Activated T-helper 1 cell treated with Interleukin-2 at 50 U/mL for 16 hours (primary cell): ENCODE measurements around the gene CALN1.
"Not testable (repeated sequence)": the region's sequence is repeated elsewhere in the genome, so short reads cannot be mapped to it uniquely, and the experiment has no call there.

Experiments
- DNase-seq: peaks from one replicate; pipeline ENCODE4 v3.0.0-alpha.2; 2020; ENCODE audit warnings: low read depth

The CALN1 gene

DNA sequence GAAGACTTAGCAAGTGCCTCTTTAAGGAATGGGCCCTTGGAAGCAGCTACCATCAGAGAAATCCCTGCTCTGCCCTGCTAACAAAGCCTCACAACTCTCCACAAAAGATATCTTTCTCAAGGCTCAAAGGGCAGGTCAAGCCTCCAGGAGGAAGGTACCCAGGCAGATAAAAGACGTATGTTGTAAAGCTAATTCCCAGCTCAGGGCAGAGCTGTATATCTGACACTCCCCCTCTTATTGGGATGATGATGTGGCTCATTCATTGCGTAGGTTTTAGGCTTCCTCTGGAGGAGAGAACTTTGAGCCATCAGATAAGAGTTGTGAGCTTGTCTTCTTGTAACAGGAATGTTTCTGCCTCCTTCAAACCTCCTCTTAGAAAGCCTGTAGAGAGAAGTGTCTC, 145.4 kb downstream of the CALN1 start:
- no peak for DNase-seq

DNA sequence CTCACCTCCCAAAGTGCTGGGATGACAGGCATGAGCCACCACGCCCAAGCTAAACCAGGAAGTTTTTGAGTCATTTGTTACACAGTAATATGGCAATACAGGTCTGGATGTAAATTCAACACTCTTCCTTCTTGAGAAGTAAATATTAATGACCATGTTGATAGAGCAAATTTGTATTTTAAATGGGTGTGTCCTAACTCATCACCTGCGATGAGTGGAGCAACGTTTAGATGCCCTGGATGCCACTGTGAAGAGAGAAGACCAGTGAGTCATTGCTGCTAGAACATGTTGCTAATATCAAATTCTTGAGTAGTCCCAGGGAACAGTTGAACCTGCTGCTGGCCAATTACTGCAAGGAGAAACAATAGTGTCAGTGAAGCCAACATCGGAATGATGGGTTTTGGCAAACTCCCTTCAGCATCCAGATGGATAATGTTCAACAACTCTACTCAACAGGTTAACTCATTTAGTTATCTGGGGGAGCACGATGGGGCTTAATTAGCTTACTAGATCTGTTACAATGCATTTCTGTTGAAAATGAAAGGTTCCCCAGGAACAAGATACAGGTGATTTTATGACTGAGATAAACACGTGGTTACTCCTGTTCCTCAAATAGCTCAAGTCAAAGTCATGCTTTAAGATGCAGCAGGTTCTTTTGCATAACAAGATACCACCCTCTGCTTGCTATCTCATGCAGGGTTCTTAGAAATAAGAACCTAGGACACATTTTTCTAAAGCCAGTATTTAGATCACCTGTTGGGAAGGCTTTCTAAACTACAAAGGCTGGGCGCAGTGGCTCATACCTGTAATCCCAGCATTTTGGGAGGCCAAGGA, 146.8 kb downstream of the CALN1 start:
- no peak for DNase-seq

DNA sequence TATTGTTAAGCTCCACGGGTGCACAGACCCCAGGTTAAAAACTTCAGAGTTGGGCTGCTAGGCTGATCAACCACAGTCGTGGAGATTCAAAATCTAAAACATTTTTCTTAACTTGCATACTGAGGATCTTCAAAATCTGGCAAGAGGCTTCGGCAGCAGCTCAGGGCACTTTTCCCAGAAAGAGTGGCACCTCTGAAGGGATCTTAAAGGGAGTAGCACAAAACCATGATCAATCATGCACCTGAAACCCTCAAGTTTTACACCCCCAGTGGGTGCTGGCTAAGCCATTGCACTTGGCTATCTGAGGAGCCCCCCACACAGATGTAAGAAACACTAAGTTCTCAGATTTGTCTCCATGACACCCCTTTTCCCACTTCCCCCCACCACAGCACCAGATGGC, 151.7 kb downstream of the CALN1 start:
- DNase-seq, result no peak

DNA sequence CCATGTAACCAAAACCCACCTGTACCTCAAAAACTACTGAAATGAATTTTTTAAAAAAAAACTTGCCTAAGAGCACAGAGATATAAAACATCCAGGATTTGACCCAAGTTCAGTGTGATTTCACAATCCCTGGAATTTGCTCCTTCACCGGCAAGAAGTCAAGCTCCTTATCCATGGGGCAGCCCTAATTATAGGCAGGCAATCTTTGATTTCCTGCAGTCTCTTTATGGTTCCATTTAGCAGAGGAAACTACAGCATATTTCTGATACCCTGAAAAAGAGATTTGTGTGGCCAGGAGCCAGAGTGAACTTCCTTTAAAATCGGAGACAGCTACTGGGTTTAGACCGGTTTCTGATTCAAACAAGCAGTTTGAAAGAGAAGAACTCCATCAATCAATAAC, 154.1 kb downstream of the CALN1 start:
- DNase-seq, result no peak

DNA sequence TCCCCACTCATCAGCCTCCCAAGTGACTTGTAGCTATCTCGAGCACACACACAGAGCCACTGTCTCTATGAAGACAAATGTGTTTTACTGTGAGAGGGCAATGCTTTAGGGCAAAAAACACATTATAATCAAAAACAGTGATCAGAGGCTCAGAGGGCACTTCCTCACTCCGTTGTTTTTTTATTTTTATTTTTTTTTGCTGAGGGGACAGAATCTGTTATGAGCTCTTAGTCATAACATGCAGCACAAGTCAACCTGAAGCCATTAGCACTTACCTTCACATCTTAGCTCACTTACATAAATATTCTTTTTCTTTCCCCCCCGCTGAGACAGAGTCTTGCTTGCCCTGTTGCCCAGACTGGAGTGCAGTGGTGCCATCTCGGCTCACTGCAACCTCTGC, 157.7 kb downstream of the CALN1 start:
- no peak for DNase-seq

DNA sequence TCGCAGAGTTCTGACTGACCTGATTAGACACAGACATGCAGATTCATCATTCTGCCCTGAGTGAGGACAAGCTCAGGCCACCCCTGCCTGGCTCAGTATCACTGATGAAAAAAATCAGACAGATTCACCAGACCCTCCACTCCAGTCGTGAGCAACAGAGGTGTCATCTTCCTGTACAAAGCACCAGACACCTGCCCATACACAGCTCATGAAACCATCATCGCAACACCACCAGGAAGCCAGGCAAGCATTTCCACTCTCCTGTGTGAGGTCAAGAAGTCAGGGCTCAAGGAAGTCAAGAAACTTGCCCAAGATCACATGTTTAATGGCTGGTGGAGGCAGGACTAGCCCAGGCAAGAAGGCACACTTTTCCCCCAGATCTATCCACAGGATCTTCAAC, 163.0 kb downstream of the CALN1 start:
- DNase-seq, result no peak

DNA sequence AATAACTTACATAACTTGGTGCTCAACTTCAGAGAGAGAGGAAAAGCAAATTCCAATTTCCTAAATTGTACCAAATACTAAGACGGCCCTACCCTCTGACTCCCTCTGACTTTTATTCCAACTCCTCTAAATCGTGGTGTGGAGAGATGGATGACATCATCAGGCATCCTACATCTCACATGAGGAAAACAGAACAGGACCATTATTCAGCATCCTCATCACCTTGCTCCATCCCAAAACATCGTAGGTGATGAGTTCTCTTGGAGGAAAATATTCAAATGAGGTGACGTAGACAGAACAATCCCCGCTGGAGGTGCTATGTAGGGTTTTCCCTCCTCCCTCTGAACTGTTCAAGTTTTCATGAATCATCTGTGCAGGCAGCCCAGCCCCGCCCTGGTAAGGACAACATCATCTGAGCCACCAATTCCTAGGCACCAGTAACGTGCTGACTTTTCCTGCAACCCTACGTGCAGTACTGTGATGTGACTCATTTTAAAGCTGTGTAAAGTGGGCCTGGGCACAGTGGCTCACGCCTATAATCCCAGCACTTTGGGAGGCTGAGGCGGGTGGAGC, 167.2 kb downstream of the CALN1 start:
- DNase-seq, result no peak

DNA sequence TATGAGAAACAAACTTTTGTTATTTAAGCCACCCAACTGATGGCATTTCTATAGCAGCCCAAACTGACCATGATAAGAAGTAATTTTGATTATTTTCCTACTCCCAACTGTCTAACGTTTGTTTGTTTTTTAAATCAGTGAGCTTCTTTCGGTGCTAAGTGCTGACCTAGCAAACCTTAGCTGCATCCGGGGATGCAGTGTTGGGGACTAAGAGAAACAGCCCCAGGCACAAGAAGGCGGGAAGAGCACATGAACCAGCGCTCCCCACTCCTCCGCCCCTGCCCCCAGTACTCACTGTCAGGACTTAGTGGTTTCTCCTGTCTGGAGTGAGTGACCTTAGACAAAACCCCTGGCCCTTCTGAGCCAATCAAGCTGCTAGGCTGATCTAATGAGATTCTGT, 168.8 kb downstream of the CALN1 start:
- no peak for DNase-seq

DNA sequence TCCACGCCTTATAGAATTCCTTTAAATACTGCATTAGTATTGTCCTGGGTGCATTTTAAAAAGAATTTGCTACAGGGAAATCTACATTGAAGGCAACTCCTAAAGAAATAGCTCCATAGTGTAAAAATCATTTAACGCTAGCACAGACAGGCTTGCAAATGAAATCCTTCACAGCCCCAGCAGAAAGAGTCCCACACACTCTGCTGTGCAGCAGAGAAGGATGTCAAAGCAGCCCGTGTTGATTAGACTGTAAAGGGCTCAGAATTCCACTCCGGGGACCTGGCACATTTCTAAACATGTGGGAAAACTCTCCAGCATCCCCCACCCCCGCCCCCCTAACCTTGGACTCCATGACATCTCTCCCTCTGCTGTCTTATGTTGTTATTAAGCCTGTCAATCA, 176.8 kb downstream of the CALN1 start:
- no peak for DNase-seq

DNA sequence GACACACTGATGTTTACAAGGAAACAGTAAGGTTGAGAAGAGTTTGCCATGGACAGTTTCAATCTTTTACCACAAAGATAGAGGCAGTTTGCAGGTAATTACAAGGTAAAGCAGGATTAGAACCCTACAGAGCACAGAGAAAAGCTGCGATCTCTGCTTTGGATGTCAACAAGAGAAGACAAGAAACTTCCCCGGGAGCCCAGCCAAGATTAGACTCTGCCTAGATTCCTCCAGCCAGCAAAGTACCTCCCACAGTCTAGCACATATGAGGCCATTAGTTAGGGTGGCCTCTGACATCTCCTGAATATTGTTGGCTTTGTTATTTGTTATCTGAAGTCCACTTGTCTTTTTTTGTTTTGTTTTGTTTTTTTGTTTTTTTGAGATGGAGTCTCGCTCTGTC, 178.1 kb downstream of the CALN1 start:
- no peak for DNase-seq

DNA sequence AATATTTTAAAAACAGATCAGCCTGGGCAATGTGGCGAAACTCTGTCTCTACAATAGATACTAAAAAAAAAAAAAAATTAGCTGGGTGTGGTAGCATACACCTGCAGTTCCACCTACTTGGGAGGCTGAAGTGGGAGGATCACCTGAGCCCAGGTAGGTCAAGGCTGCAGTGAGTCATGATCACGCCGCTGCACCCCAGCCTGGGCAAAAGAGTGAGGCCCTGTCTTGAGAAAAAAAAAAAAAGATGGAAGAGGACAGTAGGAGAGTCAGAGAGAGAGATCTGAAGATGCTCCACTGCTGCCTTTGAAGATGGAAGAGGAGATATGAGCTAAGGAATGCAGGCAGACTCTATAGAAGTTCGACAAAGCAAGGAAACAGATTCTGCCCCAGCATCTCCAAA, 181.9 kb downstream of the CALN1 start:
- DNase-seq, result no peak

DNA sequence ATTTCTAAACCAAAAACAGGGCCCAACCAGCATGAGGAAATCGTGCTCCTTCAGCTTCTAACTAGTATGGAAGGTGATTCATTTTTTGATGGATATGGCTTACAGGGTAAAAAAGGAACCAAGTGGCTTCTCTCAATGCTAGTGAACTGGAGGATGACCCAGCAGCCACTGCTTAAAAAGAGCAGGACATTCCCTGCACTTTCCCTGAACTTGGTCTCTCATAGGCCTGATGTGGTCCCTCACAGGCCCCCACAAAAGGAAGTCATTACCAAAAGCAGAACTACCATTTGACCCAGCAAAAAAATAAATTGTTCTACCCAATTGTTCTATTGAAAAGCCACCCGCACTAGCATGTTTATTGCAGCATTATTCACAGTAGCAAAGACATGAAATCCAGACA, 188.8 kb downstream of the CALN1 start:
- no peak for DNase-seq

DNA sequence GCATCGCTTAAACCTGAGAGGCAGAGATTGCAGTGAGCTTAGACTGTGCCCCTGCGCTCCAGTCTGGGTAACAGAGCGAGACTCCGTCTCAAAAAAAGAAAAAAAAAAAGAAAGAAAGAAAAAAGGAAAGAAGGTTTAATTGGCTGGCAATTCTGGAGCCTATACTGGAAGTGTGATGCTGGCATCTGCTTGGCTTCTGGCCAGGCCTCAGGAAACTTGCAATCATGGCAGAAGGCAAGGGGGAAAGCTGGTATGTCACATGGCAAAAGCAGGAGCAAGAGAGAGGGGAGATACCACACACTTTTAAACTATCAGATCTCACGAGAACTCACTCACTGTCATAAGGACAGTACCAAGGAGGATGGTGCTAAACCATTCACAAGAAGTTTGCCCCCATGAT, 190.0 kb downstream of the CALN1 start:
- DNase-seq, result no peak

DNA sequence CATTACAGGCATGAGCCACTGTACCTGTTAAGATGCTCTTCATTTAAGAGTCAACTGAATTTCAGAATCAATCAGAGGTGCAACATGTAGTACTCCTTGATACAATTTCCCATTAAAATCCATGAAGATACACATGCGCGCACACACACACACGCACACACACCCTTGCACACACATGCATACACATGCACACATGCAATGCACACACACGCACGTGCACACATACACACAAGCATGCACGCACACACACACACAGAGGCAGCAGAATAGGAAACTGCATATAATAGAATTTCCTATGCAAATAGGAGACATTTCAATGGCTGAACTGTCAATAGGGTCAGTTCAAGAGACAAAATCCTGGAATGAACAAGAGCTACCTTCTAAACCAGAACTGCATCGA, 192.6 kb downstream of the CALN1 start:
- no peak for DNase-seq

DNA sequence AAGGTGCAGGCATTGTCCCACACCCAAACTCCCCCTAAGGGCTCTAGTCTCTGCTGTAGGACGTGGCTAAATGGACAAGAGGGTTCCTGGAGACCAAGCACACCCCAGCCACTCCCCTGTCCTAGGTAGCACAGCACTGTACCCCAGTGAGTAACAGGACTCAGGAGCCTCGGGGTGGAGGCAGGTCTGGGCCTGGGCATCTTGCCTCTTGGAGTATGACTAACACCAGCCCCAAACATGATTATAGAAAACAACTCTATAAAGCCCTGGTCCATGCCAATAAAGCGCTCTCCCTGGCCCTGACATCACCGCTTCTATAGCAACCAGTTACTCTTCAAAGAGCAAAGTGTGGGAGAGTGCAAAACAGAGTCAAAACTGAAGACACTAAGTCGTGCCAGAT, 195.0 kb downstream of the CALN1 start:
- DNase-seq, result no peak

DNA sequence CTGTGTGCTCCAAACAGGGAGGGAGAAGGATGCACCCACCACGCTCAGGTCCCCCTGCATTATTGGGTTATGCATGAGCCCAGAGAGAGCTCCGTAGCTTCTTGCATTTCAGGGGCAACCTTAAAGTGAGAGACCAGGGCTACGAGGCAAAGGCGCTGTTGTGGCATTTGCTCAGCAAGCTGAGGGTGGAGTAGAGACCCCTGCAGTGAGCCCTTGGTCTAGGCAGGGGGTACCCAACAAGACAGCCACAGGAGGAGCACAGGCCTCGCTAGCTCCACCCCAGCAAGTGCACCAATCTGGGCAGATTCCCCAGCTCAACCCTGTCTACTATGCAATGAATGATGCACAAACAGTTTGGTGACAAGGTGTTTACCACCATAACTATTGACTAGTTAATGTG, 198.4 kb downstream of the CALN1 start:
- no peak for DNase-seq

DNA sequence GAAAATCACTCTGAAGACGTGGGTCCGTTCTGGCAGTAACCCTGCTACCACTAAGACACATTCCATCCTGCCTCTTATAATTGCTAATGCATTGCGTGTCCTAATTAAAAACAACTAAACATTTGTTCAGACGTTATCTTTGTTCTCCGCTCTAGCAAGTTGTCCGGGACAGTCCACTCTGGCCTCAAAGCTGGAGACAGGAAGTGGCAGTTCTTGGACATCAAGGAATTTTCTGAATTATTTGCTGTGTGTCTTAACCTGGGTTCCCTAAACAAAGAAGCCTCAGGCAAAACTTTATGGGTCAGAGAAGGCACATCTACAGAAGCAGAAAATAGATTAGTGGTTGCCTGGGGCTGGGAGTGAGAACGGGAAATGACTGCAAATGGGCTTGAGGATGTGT, 199.1 kb downstream of the CALN1 start:
- no peak for DNase-seq

DNA sequence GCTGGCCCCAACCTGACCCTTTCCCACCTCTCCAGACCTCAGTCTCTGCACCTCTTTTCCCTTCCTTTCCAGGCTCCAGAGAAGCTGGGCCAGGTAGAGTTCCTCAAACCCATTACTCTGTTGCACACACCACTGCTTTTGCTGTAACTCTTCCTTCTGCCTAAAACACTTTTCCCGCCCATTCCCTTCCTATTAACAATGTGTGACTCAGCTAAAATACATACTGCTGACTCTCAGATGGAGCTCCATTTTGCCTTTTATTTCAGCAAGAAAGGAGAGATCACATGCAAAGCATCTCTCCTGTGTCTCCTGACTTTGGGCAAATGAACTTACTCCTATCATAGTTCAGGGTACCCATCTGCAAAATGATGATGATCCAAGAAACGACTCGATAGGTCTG, 201.0 kb downstream of the CALN1 start:
- no peak for DNase-seq

DNA sequence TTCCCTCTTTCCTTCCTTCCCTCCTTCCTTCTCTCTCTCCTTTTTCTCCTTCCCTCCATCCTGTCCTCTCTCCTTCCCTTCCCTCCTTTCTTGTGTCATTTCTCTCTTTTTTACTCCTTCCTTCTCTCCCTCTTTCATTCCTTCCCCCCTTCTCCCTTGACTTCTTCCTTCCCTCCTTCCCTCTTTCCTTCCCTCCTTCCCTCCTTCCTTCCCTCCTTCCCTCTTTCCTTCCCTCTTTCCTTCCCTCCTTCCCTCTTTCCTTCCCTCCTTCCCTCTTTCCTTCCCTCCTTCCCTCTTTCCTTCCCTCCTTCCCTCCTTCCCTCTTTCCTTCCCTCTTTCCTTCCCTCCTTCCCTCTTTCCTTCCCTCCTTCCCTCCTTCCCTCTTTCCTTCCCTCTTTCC, 203.1 kb downstream of the CALN1 start:
- DNase-seq, result not testable (repeated sequence)

DNA sequence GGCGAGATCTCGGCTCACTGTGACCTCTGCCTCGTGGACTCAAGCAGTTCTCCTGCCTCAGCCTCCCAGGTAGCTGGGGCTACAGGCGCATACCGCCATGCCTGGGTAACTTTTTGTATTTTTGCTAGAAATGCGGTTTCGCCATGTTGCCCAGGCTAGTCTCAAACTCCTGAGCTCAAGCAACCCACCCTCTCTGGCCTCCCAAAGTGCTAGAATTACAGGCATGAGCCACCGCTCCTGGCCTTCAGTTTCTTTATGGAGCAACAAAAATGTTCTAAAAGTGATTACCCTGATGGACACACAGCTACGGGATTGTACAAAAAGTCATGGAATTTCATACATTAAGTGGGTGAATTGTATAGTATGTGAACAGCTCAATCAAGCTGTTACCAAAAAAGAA, 216.0 kb downstream of the CALN1 start:
- no peak for DNase-seq

DNA sequence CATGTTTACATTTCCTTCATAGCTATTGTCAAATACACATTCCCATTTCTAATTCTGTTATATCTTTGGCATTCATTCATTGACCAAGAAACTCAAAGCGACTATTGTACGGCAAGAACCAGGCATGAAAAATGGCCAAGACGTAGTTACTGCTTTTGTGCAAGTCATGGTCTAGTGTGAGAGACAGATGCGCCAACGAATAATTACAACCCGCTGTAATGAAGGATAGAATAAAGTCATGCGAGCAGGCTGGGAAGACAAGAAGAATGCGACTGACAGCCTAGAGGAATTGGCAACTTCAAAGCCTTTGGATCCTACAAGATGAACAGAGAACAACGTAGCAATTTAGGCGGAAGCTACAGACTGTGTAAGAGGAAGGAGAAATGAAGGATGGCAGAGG, 221.2 kb downstream of the CALN1 start:
- no peak for DNase-seq

DNA sequence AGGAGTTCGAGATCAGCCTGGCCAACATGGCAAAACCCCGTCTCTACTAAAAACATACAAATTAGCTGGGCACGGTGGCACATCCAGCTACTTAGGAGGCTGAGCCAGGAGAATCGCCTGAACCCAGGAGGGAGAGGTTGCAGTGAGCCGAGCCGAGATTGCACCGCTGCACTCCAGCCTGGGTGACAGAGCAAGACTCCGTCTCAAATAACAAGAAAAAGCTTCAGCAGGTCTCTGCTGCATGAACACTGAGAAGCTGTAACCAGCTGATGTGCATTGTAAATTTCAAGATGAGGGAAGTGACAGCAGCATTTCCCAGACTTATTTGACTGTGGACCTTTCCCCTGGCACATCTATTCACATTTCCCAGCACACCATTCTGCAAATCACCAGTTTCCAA, 222.0 kb downstream of the CALN1 start:
- DNase-seq, result no peak

DNA sequence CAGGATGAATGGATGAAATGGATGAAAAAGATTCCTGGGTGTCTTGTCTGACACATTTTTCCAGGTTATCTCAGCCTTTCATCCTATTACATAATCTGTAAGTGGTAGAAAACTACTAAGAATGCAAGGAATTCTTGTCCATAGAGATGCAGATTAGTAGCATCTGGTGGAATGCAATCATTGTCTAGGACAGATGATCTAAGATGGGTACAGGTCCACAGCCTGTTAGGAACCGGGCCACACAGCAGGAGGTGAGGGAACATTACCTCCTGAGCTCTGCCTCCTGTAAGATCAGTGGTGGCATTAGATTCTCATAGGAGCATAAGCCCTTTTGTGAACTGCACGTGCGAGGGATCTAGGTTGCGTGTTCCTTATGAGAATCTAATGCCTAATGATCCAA, 225.0 kb downstream of the CALN1 start:
- no peak for DNase-seq

DNA sequence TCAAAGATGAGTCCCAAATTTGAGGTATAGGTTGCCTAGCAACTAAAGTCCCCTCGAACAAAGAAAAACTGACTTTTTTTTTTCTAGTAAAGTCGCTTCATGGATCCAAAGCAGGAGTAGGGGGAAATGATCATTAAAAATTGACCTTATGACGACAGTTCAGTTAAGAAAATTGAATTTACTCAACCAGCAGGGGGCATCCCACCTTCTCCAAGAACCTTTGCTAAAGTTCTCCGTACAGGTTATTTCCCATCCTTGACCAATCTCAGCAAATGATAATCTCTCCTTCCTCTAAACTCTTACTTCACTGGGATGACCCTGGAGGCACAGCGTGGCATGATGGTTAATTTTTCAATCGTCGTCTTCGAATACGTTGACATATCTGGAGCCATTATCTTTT, 228.3 kb downstream of the CALN1 start:
- no peak for DNase-seq
